ENCODE measurements around the gene RPS23. TPM values are rescaled to one million over a fixed set of nuclear protein-coding genes. Genes with fewer than 3 reads are reported as not detected.

RPS23 gene
- total RNA-seq, 1 donor from 2014 or later, result 4,820 TPM

DNA sequence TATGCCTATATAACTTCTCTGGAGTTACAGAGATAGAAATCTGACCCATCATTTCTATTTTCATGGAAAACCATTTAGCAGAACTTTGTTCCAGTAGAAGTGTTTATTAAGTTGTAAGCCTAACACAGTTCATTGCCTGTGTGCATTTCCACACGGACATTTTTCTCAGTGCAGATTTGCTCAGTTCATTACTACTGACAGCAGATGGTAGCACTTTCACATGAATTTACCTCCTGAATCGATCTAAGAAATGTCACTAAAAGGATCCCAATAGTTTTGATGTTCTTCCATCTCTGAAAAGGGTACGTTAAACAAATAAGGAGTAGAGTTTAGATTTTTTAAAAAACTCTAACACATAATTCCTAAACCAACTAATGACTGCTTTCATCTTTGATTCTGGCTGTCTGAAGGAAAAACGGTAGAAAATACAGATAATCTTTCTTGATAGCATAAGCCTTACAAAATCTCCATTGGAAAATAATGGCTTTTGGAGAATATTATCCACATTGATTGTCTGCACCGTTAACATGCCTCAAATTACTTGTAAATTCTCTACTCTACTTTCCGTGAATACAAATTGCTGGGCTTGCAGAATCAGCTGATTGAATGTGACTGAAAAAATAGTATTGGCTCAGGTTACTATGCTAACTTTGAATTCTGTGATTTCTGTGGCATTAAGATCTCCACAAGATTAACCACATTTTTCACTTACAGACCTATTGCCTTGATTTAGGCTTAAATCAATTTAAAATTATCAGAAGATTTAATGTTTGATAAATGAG, 33.1 kb downstream of the RPS23 start:
- H3K4me3 ChIP-seq (ENCODE audit: low read depth, low read length), result no peak overlapping the region
- TF ChIP-seq, protein P1, sequence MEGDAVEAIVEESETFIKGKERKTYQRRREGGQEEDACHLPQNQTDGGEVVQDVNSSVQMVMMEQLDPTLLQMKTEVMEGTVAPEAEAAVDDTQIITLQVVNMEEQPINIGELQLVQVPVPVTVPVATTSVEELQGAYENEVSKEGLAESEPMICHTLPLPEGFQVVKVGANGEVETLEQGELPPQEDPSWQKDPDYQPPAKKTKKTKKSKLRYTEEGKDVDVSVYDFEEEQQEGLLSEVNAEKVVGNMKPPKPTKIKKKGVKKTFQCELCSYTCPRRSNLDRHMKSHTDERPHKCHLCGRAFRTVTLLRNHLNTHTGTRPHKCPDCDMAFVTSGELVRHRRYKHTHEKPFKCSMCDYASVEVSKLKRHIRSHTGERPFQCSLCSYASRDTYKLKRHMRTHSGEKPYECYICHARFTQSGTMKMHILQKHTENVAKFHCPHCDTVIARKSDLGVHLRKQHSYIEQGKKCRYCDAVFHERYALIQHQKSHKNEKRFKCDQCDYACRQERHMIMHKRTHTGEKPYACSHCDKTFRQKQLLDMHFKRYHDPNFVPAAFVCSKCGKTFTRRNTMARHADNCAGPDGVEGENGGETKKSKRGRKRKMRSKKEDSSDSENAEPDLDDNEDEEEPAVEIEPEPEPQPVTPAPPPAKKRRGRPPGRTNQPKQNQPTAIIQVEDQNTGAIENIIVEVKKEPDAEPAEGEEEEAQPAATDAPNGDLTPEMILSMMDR (conservative IDR thresholded peaks at IDR 0.05; ENCODE audit: low read depth, low read length), result peak; percentile 13
- DNase-seq (ENCODE audit: low read depth), result no peak

DNA sequence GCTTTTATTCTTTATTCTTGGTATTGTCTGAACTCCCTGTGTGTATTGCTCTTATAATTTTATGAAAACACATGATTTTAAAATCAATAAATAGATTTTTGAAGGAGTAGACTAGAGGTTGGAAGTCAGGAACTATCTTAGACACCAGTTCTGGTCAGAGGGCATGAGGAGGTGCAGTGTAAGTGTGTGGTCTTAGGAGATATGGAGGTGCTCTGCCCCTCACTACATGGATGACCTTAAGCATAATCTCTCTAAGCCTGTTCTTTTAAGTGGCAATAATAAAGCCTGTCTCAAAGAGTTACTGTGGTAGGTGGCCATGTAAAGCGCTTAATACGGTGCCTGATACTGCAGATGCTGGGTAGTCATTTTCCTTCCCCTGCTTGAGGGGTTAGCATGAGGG, 34.0 kb downstream of the RPS23 start:
- no peak overlapping the region for H3K4me3 ChIP-seq (ENCODE audit: low read depth, low read length)
- DNase-seq (ENCODE audit: low read depth), result no peak
- TF ChIP-seq, protein P1 (conservative IDR thresholded peaks at IDR 0.05; ENCODE audit: low read depth, low read length), result no peak

DNA sequence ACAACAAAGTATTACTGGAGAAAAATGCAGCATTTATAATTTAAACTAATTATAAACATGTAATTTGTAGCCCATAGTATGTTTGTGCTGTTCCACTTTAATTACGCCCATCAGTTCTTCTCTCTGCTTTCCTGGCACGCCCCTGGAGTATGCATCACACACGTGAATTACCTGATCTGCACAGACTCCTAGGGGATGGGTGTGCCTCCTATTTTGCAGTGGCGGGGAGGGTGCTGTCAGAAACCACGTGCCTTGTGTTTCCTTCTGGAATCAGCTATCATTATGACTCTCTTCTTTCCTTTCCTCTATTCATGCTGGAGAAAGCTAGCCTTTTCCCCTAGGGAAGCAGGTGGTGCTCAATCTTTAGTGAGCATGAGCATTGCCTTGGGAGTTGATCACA, 43.3 kb downstream of the RPS23 start:
- no peak for DNase-seq (ENCODE audit: low read depth)
- TF ChIP-seq, protein P1 (conservative IDR thresholded peaks at IDR 0.05; ENCODE audit: low read depth, low read length), result no peak
- H3K4me3 ChIP-seq (ENCODE audit: low read depth, low read length), result no peak overlapping the region

DNA sequence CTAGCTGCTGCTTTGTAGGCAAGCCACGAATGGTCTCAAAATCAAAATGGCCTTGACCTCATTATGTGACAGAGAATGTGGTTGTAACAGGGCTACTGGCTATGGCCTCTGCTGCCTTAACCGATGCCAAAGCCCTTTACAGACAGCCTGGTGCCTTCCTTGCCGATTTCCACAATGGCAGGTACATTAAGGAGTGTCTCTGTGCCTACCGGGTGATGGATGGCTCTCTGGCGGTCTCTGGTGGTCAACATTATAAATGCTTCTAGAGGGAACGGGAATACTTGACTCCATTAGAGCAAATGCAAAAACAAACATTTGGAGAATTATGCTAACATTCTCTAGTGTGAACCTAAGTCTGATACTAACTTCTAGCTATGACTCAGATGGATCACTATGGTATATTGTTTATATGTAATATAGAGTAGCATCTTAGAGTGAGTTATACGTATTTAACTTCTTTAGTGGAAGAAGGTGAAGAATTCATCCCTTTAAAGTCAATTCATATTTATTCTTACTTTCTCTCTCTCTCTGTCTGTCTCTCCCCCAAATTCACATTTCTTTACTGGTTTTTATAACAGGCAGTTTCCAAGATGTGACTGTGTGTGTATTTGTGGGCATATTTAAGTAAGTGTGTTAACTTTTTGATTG, 52.5 kb downstream of the RPS23 start:
- DNase-seq (ENCODE audit: low read depth), result peak; percentile 6

More for the DNA sequence above, 52.5 kb downstream of the RPS23 start:
- H3K4me3 ChIP-seq (ENCODE audit: low read depth, low read length), result no peak overlapping the region
- TF ChIP-seq, protein P1 (conservative IDR thresholded peaks at IDR 0.05; ENCODE audit: low read depth, low read length), result peak; percentile 85
